ENCODE data around the gene GOSR2. TPM values are rescaled to one million over a fixed set of nuclear protein-coding genes. Genes with fewer than 3 reads are reported as not detected.

GOSR2 gene
- total RNA-seq, 3 donors from 2014 or later, result 41.0 to 57.7 (median 50.9) TPM

GRCh38 chr17:46886310-46886663 lies 36.7 kb upstream of the GOSR2 start:
- peaks cover 0 to 16% of the 10 kb centered on the region in 2 donors for H3K27me3 ChIP-seq
- no peaks in the 10 kb centered on the region for H3K36me3 ChIP-seq
- H3K4me1 ChIP-seq, result no peaks in the 10 kb centered on the region
- no peak for DNase-seq (ENCODE audit: low spot score in 2 of 2)
- no peak overlapping the region for H3K27ac ChIP-seq
- intact Hi-C loops (cut with DNase I; ENCODE audit: low total_unique reads), result no loop called here
- H3K4me3 ChIP-seq, result no peak overlapping the region
- TF ChIP-seq CTCF (IDR thresholded peaks at IDR 0.05) (no peak), POLR2AphosphoS5 (IDR thresholded peaks at IDR 0.05) (no peak), POLR2A (IDR thresholded peaks at IDR 0.05) (no peak)
- H3K9me3 ChIP-seq, result no peaks in the 10 kb centered on the region

- intact Hi-C loops (cut with DNase I; ENCODE audit: low total_unique reads), result no loop called here
- Histone ChIP-seq H3K36me3 (no peaks in the 10 kb centered on the region), H3K4me3 (no peak overlapping the region), H3K9me3 (no peaks in the 10 kb centered on the region), H3K27me3 (peaks cover 0 to 18% of the 10 kb centered on the region in 2 donors), H3K27ac (no peak overlapping the region), H3K4me1 (no peaks in the 10 kb centered on the region)
- no peak for DNase-seq (ENCODE audit: low spot score in 2 of 2)
- TF ChIP-seq POLR2AphosphoS5 (IDR thresholded peaks at IDR 0.05), result no peak
- no peak for TF ChIP-seq POLR2A (IDR thresholded peaks at IDR 0.05)
- no peak for TF ChIP-seq CTCF (IDR thresholded peaks at IDR 0.05)
Observed at GRCh38 chr17:46887717-46888116, 35.2 kb upstream of the GOSR2 start.

GRCh38 chr17:46888727-46889126 lies 34.2 kb upstream of the GOSR2 start:
- Histone ChIP-seq H3K4me1 (no peaks in the 10 kb centered on the region), H3K4me3 (no peak overlapping the region), H3K36me3 (no peaks in the 10 kb centered on the region), H3K9me3 (no peaks in the 10 kb centered on the region), H3K27me3 (peaks cover 0 to 22% of the 10 kb centered on the region in 2 donors), H3K27ac (no peak overlapping the region)
- DNase-seq (ENCODE audit: low spot score in 2 of 2), result no peak
- TF ChIP-seq CTCF (IDR thresholded peaks at IDR 0.05), result no peak
- TF ChIP-seq POLR2AphosphoS5 (IDR thresholded peaks at IDR 0.05), result no peak
- no peak for TF ChIP-seq POLR2A (IDR thresholded peaks at IDR 0.05)
- intact Hi-C loops (cut with DNase I; ENCODE audit: low total_unique reads), result no loop called here

- Histone ChIP-seq H3K4me1 (no peaks in the 10 kb centered on the region), H3K27ac (no peak overlapping the region), H3K4me3 (no peak overlapping the region), H3K27me3 (peaks cover 0 to 21% of the 10 kb centered on the region in 2 donors), H3K36me3 (no peaks in the 10 kb centered on the region), H3K9me3 (no peaks in the 10 kb centered on the region)
- intact Hi-C loops (cut with DNase I; ENCODE audit: low total_unique reads), result no loop called here
- TF ChIP-seq POLR2AphosphoS5 (IDR thresholded peaks at IDR 0.05) (no peak), POLR2A (IDR thresholded peaks at IDR 0.05) (no peak), CTCF (IDR thresholded peaks at IDR 0.05) (no peak)
- DNase-seq (ENCODE audit: low spot score in 2 of 2), result no peak
Observed at GRCh38 chr17:46889519-46889918, 33.4 kb upstream of the GOSR2 start.

- DNase-seq (ENCODE audit: low spot score in 2 of 2), result no peak
- H3K27me3 ChIP-seq, result peaks cover 0 to 23% of the 10 kb centered on the region in 2 donors
- H3K4me3 ChIP-seq, result no peak overlapping the region
- no peaks in the 10 kb centered on the region for H3K9me3 ChIP-seq
- no peak overlapping the region for H3K27ac ChIP-seq
- no peaks in the 10 kb centered on the region for H3K36me3 ChIP-seq
- no peak for TF ChIP-seq POLR2A (IDR thresholded peaks at IDR 0.05)
- no peak for TF ChIP-seq CTCF (IDR thresholded peaks at IDR 0.05)
- TF ChIP-seq POLR2AphosphoS5 (IDR thresholded peaks at IDR 0.05), result no peak
- no peaks in the 10 kb centered on the region for H3K4me1 ChIP-seq
- intact Hi-C loops (cut with DNase I; ENCODE audit: low total_unique reads), result no loop called here
Observed at GRCh38 chr17:46889992-46890564, 32.9 kb upstream of the GOSR2 start.

Measured in breast epithelium (tissue), 4 donors.